Progenitor cell of endocrine pancreas (in vitro differentiated cells): ENCODE data around the gene LTBP4. TPM values are rescaled to one million over a fixed set of nuclear protein-coding genes. Genes with fewer than 3 reads are reported as not detected.

Experiments used
- DNase-seq: peaks from one replicate; pipeline ENCODE4 v3.0.0; 2021; ENCODE audit warnings: low spot score; ENCODE audit not compliant: unreplicated experiment
- H3K27ac Mint-ChIP-seq: 2 replicates; pipeline ENCODE4 v1.8.0; 2021; ENCODE audit warnings: mild to moderate bottlenecking, moderate library complexity, mixed read lengths
- H3K27me3 Mint-ChIP-seq: 2 replicates; pipeline ENCODE4 v1.8.0; 2021; ENCODE audit warnings: mixed read lengths
- H3K36me3 Mint-ChIP-seq: 2 replicates; pipeline ENCODE4 v1.8.0; 2022; ENCODE audit warnings: mixed read lengths; ENCODE audit not compliant: insufficient read depth
- H3K4me1 Mint-ChIP-seq: 2 replicates; pipeline ENCODE4 v1.8.0; 2021; ENCODE audit warnings: low read depth, mixed read lengths
- H3K4me3 Mint-ChIP-seq: 2 replicates; pipeline ENCODE4 v1.8.0; 2021; ENCODE audit warnings: low read depth, mild to moderate bottlenecking, moderate library complexity, mixed read lengths
- H3K9me3 Mint-ChIP-seq: 2 replicates; pipeline ENCODE4 v1.8.0; 2021; ENCODE audit warnings: low read depth, mixed read lengths
- CTCF ChIP-seq: fragments of 200-600 bp; sonication (generic); IDR thresholded peaks from one replicate; pipeline ENCODE4 v1.5.0; 2021; ENCODE audit warnings: antibody characterized with exemption, mild to moderate bottlenecking; ENCODE audit not compliant: unreplicated experiment
- total RNA-seq: library from RNA; stranded (reverse); gene quantifications from 2 replicates; pipeline ENCODE4 v1.2.1, GENCODE V29; 2021

LTBP4 gene
- total RNA-seq, 1 donor from 2014 or later, result 25.4 TPM

DNA sequence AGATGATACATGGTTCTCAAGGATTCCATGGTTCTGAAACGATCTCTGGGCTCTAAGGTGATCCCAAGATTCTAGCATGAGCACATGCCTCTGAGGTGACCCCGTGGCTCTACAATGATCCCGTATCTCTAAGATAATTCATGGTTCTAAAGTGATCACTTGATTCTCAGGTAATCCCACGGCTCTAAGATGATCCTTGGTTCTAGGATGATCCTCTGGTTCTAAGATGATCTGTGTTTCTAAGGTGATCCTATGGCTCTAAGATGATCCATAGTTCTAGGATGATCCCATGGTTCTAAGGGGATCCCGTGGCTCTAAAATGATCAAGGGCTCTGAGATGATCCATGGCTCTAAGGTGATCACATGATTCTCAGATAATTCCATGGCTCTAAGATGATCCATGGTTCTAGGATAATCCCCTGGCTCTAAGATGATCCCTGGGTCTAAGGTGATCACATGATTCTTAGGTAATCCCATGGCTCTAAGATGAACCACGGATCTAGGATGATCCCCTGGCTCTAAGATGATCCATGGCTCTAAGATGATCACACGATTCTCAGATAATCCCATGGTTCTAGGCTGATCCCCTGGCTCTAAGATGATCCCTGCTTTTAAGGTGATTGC is 67.9 kb downstream of the LTBP4 start:
- no peak for TF ChIP-seq CTCF
- peaks cover 13% of the 10 kb centered on the region for H3K36me3 Mint-ChIP-seq
- H3K27ac Mint-ChIP-seq, result no peak overlapping the region
- no peaks in the 10 kb centered on the region for H3K4me1 Mint-ChIP-seq
- H3K9me3 Mint-ChIP-seq, result no peaks in the 10 kb centered on the region
- H3K4me3 Mint-ChIP-seq, result no peak overlapping the region
- DNase-seq, result no peak
- H3K27me3 Mint-ChIP-seq, result peaks cover 3% of the 10 kb centered on the region

- Mint-ChIP-seq H3K27me3 (no peaks in the 10 kb centered on the region), H3K27ac (no peak overlapping the region), H3K36me3 (peaks cover 13% of the 10 kb centered on the region), H3K4me3 (no peak overlapping the region), H3K4me1 (no peaks in the 10 kb centered on the region), H3K9me3 (no peaks in the 10 kb centered on the region)
- no peak for DNase-seq
- TF ChIP-seq CTCF, result no peak
Measured at GRCh38 chr19:40671404-40671803, 70.2 kb downstream of the LTBP4 start.

GRCh38 chr19:40672038-40672437 is 70.9 kb downstream of the LTBP4 start:
- no peaks in the 10 kb centered on the region for H3K9me3 Mint-ChIP-seq
- no peak overlapping the region for H3K4me3 Mint-ChIP-seq
- H3K27ac Mint-ChIP-seq, result no peak overlapping the region
- no peak for TF ChIP-seq CTCF
- DNase-seq, result no peak
- H3K4me1 Mint-ChIP-seq, result no peaks in the 10 kb centered on the region
- H3K27me3 Mint-ChIP-seq, result no peaks in the 10 kb centered on the region
- peaks cover 13% of the 10 kb centered on the region for H3K36me3 Mint-ChIP-seq

DNA sequence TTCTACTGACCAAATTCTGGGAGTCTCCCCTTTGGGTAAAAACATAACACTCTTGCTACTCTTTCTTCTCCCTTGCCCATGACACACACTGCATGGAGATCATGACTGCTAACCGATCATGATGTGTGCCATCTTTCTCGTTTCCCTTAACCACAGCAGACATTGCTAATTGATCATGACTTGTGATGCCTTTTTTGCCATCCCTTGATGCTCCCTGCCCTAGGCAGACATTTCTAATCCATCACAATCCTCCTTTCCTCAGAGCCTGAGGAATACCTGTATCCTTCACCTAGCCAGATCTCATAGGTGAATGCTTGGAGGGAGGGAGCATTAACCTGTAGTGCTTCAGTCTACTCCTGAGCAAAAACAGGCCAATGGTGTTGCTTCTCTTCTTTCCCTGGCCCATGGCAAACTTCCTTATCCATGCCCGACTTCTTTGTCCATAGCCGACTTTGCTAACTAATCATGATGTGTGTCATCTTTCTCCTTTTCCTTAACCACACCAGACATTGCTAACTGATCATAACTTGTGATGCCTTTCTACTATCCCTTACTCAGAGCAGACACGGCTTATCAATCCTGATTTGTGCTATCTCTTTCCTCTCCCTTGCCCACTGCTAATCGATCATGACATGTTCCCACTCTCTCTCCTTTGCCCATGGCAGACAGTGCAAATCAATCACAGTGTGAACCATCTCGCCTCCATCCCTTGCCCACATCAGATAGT is 71.6 kb downstream of the LTBP4 start:
- H3K27me3 Mint-ChIP-seq, result no peaks in the 10 kb centered on the region
- no peak overlapping the region for H3K27ac Mint-ChIP-seq
- H3K36me3 Mint-ChIP-seq, result peaks cover 16% of the 10 kb centered on the region
- H3K4me1 Mint-ChIP-seq, result no peaks in the 10 kb centered on the region
- H3K9me3 Mint-ChIP-seq, result no peaks in the 10 kb centered on the region
- TF ChIP-seq CTCF, result no peak
- no peak for DNase-seq
- H3K4me3 Mint-ChIP-seq, result no peak overlapping the region

DNA sequence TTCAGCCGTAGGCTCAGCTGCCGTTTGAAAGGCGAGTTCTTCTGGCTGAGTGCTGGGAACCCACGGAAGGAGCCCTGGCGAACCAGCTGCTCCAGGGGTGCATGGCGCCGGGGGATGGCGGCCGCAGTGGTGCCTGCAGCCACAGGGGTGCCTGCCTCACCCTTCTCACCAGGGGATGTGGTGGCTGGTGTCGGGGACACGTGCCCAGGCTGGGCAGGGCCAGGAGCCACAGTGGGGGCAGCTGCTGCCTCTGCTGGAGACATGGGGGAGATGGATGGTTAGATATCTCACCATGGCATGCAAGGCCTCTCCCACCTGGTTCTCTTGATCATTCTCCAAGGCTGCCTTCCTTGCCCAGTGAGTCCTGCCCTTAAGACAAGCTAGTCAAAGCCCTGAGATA is 72.2 kb downstream of the LTBP4 start:
- no peak overlapping the region for H3K27ac Mint-ChIP-seq
- no peaks in the 10 kb centered on the region for H3K9me3 Mint-ChIP-seq
- H3K36me3 Mint-ChIP-seq, result peaks cover 17% of the 10 kb centered on the region

More for the DNA sequence above, 72.2 kb downstream of the LTBP4 start:
- Mint-ChIP-seq H3K4me1 (no peaks in the 10 kb centered on the region), H3K27me3 (no peaks in the 10 kb centered on the region), H3K4me3 (no peak overlapping the region)
- TF ChIP-seq CTCF, result no peak
- no peak for DNase-seq
